ENCODE data around the gene PGBD5. TPM values are rescaled to one million over a fixed set of nuclear protein-coding genes. Genes with fewer than 3 reads are reported as not detected.

Gene PGBD5
- total RNA-seq, 1 donor from 2014 or later = 72.4 TPM

DNA sequence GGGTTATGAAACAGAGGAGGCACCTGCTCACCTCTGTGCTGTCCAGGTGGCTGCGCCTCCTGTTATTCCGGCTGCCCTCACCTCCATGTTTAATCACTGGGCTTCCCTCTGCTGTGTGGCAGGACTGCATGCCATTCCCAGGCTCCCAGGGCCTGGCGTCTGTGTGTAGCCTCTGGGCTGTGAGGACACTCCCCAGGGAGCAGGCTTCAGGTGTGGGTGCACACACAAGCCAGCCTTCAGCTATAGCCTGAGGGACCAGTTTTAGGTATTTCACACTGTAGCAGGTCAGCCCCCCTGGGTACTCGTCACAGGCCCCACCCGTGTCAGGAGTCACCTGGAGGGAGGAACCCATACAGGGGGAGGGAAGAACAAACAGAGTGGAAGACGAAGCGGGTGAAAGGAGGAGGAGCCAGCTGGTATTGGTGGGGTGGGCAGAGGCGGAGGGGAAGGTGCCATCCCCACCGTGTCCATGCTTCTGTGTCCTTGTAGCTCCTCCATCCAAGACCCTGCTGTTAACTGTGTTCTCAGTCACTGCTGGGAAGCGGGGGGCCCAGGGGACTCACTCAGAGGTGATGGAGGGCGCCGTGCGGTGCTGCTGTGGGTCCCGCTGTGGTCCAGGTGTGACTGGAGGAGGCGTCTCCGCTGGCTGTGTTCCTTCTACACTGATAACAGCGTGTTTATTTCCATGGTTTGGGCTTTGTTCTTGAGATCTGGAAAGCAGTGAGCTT is 158.6 kb downstream of the PGBD5 start:
- no peak overlapping the region for H3K4me3 Mint-ChIP-seq (ENCODE audit: unreplicated experiment)
- no peak for DNase-seq
- TF ChIP-seq, protein P1, sequence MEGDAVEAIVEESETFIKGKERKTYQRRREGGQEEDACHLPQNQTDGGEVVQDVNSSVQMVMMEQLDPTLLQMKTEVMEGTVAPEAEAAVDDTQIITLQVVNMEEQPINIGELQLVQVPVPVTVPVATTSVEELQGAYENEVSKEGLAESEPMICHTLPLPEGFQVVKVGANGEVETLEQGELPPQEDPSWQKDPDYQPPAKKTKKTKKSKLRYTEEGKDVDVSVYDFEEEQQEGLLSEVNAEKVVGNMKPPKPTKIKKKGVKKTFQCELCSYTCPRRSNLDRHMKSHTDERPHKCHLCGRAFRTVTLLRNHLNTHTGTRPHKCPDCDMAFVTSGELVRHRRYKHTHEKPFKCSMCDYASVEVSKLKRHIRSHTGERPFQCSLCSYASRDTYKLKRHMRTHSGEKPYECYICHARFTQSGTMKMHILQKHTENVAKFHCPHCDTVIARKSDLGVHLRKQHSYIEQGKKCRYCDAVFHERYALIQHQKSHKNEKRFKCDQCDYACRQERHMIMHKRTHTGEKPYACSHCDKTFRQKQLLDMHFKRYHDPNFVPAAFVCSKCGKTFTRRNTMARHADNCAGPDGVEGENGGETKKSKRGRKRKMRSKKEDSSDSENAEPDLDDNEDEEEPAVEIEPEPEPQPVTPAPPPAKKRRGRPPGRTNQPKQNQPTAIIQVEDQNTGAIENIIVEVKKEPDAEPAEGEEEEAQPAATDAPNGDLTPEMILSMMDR (IDR thresholded peaks at IDR 0.05; ENCODE audit: partially characterized antibody, unreplicated experiment) = no peak
- no peaks in the 10 kb centered on the region for H3K9me3 Mint-ChIP-seq (ENCODE audit: unreplicated experiment)
- H3K36me3 Mint-ChIP-seq (ENCODE audit: unreplicated experiment) = no peaks in the 10 kb centered on the region
- H3K27ac Mint-ChIP-seq (ENCODE audit: unreplicated experiment) = no peak overlapping the region
- H3K4me1 Mint-ChIP-seq (ENCODE audit: low read depth, unreplicated experiment) = peaks cover 16% of the 10 kb centered on the region
- H3K27me3 Mint-ChIP-seq (ENCODE audit: unreplicated experiment) = no peaks in the 10 kb centered on the region

GRCh38 chr1:230266456-230266855 is 159.7 kb downstream of the PGBD5 start:
- Mint-ChIP-seq H3K27me3 (ENCODE audit: unreplicated experiment) (no peaks in the 10 kb centered on the region), H3K4me1 (ENCODE audit: low read depth, unreplicated experiment) (peaks cover 18% of the 10 kb centered on the region), H3K4me3 (ENCODE audit: unreplicated experiment) (no peak overlapping the region), H3K27ac (ENCODE audit: unreplicated experiment) (no peak overlapping the region), H3K9me3 (ENCODE audit: unreplicated experiment) (no peaks in the 10 kb centered on the region), H3K36me3 (ENCODE audit: unreplicated experiment) (no peaks in the 10 kb centered on the region)
- TF ChIP-seq, protein P1 (IDR thresholded peaks at IDR 0.05; ENCODE audit: partially characterized antibody, unreplicated experiment) = no peak
- no peak for DNase-seq

DNA sequence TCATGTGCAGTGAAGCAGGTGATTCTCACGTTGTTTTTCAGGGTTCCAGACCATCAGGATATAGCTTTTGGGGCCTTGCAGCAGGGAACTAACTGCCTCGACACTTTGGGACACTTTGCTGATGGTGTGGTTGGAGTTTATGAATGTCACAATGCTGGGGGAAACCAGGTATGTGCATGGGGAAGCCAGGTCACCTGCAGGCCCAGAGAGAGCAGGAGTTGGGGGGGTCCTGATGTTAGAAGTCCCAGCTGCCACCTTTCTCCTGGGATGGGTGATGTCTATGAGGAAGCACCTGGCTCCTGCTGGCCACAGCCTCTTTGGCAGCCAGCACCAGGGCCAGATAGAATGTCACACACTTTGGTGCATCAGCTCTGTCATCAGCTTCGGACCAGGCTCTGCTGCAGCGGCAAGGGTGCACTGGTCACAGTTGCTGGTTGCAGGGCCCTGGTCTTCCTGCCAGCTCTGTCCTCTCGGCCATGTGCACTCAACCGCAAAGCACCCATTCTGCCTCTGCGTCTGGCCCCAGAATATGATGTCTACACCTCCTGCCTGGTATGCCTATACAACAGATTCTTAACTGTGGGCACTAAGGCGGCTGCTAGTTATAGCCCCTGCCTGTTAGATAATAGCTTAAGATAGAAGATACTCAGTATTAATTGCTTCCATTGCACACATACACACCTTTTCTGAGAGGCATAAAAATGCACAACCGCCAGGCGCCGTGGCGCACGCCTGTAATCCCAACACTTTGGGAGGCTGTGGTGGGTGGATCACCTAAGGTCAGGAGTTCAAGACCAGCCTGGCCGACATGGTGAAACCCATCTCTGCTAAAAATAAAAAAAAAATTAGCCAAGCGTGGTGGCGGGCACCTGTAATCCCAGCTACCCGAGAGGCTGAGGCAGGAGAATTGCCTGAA is 160.7 kb downstream of the PGBD5 start:
- Mint-ChIP-seq H3K36me3 (ENCODE audit: unreplicated experiment) (no peaks in the 10 kb centered on the region), H3K4me3 (ENCODE audit: unreplicated experiment) (no peak overlapping the region), H3K9me3 (ENCODE audit: unreplicated experiment) (no peaks in the 10 kb centered on the region), H3K4me1 (ENCODE audit: low read depth, unreplicated experiment) (peaks cover 13% of the 10 kb centered on the region), H3K27ac (ENCODE audit: unreplicated experiment) (no peak overlapping the region), H3K27me3 (ENCODE audit: unreplicated experiment) (no peaks in the 10 kb centered on the region)
- TF ChIP-seq, protein P1 (IDR thresholded peaks at IDR 0.05; ENCODE audit: partially characterized antibody, unreplicated experiment) = no peak
- DNase-seq = no peak

Other genes with a start within 250 kb of the PGBD5 start
- gene COG2, start 216.1 kb upstream of the PGBD5 start, total RNA-seq (ENCODE audit: unreplicated experiment) = 29.0 TPM